ENCODE measurements around the gene RBM17. TPM values are rescaled to one million over a fixed set of nuclear protein-coding genes. Genes with fewer than 3 reads are reported as not detected.

The RBM17 gene
- total and polyA plus RNA-seq, 2 experiments from 2014 or later = 86.2 to 125 TPM

GRCh38 chr10:6133331-6134098 lies 44.7 kb downstream of the RBM17 start:
- no peak overlapping the region for H3K27ac ChIP-seq
- H3K36me3 ChIP-seq = no peaks in the 10 kb centered on the region
- no peak for DNase-seq (ENCODE audit: low read depth in 1 of 2, low spot score in 1 of 2)
- peaks cover 5% of the 10 kb centered on the region for H3K4me1 ChIP-seq (ENCODE audit: low read depth)
- no peaks in the 10 kb centered on the region for H3K9me3 ChIP-seq (ENCODE audit: low read depth)
- TF ChIP-seq CTCF (IDR thresholded peaks at IDR 0.05; ENCODE audit: low read depth, low read length) = no peak
- H3K4me3 ChIP-seq = no peak overlapping the region
- H3K27me3 ChIP-seq = no peaks in the 10 kb centered on the region

GRCh38 chr10:6134099-6134823 lies 45.4 kb downstream of the RBM17 start:
- Histone ChIP-seq H3K27me3 (no peaks in the 10 kb centered on the region), H3K27ac (no peak overlapping the region), H3K4me3 (no peak overlapping the region), H3K36me3 (no peaks in the 10 kb centered on the region), H3K4me1 (ENCODE audit: low read depth) (no peaks in the 10 kb centered on the region), H3K9me3 (ENCODE audit: low read depth) (no peaks in the 10 kb centered on the region)
- DNase-seq (ENCODE audit: low read depth in 1 of 2, low spot score in 1 of 2) = no peak
- no peak for TF ChIP-seq CTCF (IDR thresholded peaks at IDR 0.05; ENCODE audit: low read depth, low read length)

GRCh38 chr10:6135039-6135438 lies 46.2 kb downstream of the RBM17 start:
- no peak for DNase-seq (ENCODE audit: low read depth in 1 of 2, low spot score in 1 of 2)
- H3K4me3 ChIP-seq = no peak overlapping the region
- no peaks in the 10 kb centered on the region for H3K9me3 ChIP-seq (ENCODE audit: low read depth)
- no peaks in the 10 kb centered on the region for H3K27me3 ChIP-seq
- H3K36me3 ChIP-seq = no peaks in the 10 kb centered on the region
- no peaks in the 10 kb centered on the region for H3K4me1 ChIP-seq (ENCODE audit: low read depth)
- no peak overlapping the region for H3K27ac ChIP-seq
- no peak for TF ChIP-seq CTCF (IDR thresholded peaks at IDR 0.05; ENCODE audit: low read depth, low read length)

DNA sequence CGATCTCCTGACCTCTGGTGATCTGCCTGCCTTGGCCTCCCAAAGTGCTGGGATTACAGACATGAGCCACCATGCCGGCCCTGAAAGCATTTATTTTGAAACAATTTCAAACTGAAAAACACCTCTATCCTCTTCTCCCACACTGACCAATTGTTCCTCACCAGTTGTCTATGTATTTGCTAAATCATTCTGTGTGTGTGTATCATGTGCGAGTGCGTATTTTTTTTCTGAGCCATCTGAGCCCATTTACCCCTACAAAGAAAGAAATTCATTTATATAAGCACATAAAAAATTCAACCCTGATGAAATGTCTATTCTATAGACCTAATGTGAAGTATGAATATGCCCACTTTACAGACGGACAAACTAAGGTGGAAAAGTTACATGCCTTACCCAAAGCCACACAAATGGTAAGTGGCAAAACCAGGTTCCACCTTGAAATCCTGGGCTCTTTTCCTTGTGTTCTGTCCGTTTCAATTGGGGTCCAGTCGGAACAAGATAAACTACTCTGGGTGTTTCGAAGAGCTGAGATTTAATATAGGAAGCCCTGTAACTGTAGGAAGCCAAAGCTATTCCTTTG lies 46.8 kb downstream of the RBM17 start:
- Histone ChIP-seq H3K27ac (no peak overlapping the region), H3K27me3 (no peaks in the 10 kb centered on the region)

More for the DNA sequence above, 46.8 kb downstream of the RBM17 start:
- H3K9me3 ChIP-seq (ENCODE audit: low read depth) = no peaks in the 10 kb centered on the region
- no peaks in the 10 kb centered on the region for H3K36me3 ChIP-seq
- no peak for DNase-seq (ENCODE audit: low read depth in 1 of 2, low spot score in 1 of 2)
- TF ChIP-seq CTCF (IDR thresholded peaks at IDR 0.05; ENCODE audit: low read depth, low read length) = no peak
- no peaks in the 10 kb centered on the region for H3K4me1 ChIP-seq (ENCODE audit: low read depth)
- no peak overlapping the region for H3K4me3 ChIP-seq

Data from cardiac muscle cell (in vitro differentiated cells and primary cell).